H7 (cell line): Measurements from ENCODE around the gene GRB2. TPM values are rescaled to one million over a fixed set of nuclear protein-coding genes. Genes with fewer than 3 reads are reported as not detected.

ENCODE experiments used
- DNase-seq: peaks from one replicate; pipeline ENCODE4 v3.0.0; 2012
- H3K27me3 ChIP-seq: 2 replicates; pipeline ENCODE4 v1.6.0; 2011; ENCODE audit warnings: mild to moderate bottlenecking, low read length; ENCODE audit not compliant: control insufficient read depth, insufficient read depth
- H3K36me3 ChIP-seq: replicated peaks from 2 replicates; pipeline ENCODE4 v1.5.1; 2011; ENCODE audit warnings: low read length; ENCODE audit not compliant: control insufficient read depth, insufficient read depth
- H3K4me3 ChIP-seq: 2 replicates; pipeline ENCODE4 v1.5.1; 2011; ENCODE audit warnings: low read depth, mild to moderate bottlenecking, control low read depth, low read length, moderate library complexity; ENCODE audit not compliant: insufficient read depth
- total RNA-seq: library from RNA; depleted of rRNA; stranded (reverse); fragments of >200 nt; shearing (Covaris generic); gene quantifications from 2 replicates; pipeline ENCODE4 v1.2.3, GENCODE V29; 2014

Gene GRB2
- total RNA-seq, 1 experiment from 2014 or later, result 98.7 TPM

GRCh38 chr17:75344666-75345065 lies 60.8 kb downstream of the GRB2 start:
- Histone ChIP-seq H3K27me3 (no peaks in the 10 kb centered on the region), H3K4me3 (no peak overlapping the region), H3K36me3 (no peaks in the 10 kb centered on the region)
- DNase-seq, result peak; percentile 70

- Histone ChIP-seq H3K36me3 (no peaks in the 10 kb centered on the region), H3K4me3 (no peak overlapping the region), H3K27me3 (no peaks in the 10 kb centered on the region)
- DNase-seq, result no peak
These were observed 62.5 kb downstream of the GRB2 start for GRCh38 chr17:75342996-75343395.

GRCh38 chr17:75341784-75342486 lies 63.5 kb downstream of the GRB2 start:
- no peak overlapping the region for H3K4me3 ChIP-seq
- DNase-seq, result no peak
- no peaks in the 10 kb centered on the region for H3K36me3 ChIP-seq
- no peaks in the 10 kb centered on the region for H3K27me3 ChIP-seq

GRCh38 chr17:75340631-75341030 lies 64.8 kb downstream of the GRB2 start:
- Histone ChIP-seq H3K4me3 (no peak overlapping the region), H3K36me3 (no peaks in the 10 kb centered on the region)
- no peak for DNase-seq

GRCh38 chr17:75339971-75340370 lies 65.5 kb downstream of the GRB2 start:
- no peaks in the 10 kb centered on the region for H3K27me3 ChIP-seq
- no peaks in the 10 kb centered on the region for H3K36me3 ChIP-seq
- DNase-seq, result no peak

More at GRCh38 chr17:75340631-75341030, 64.8 kb downstream of the GRB2 start:
- no peaks in the 10 kb centered on the region for H3K27me3 ChIP-seq

GRCh38 chr17:75338335-75338734 lies 67.1 kb downstream of the GRB2 start:
- H3K4me3 ChIP-seq, result no peak overlapping the region
- no peaks in the 10 kb centered on the region for H3K36me3 ChIP-seq
- H3K27me3 ChIP-seq, result no peaks in the 10 kb centered on the region
- no peak for DNase-seq

More at GRCh38 chr17:75339971-75340370, 65.5 kb downstream of the GRB2 start:
- H3K4me3 ChIP-seq, result no peak overlapping the region

- no peak overlapping the region for H3K4me3 ChIP-seq
- no peaks in the 10 kb centered on the region for H3K27me3 ChIP-seq
- peak; percentile 21 for DNase-seq
- peaks cover 1% of the 10 kb centered on the region; the same call in 1 of the 2 replicates for H3K36me3 ChIP-seq
These were observed 70.2 kb downstream of the GRB2 start for GRCh38 chr17:75335315-75335714.

- Histone ChIP-seq H3K36me3 (peaks cover 1% of the 10 kb centered on the region; the same call in 1 of the 2 replicates), H3K4me3 (no peak overlapping the region), H3K27me3 (no peaks in the 10 kb centered on the region)
- no peak for DNase-seq
These were observed 70.8 kb downstream of the GRB2 start for GRCh38 chr17:75334723-75335122.

GRCh38 chr17:75331671-75332070 lies 73.8 kb downstream of the GRB2 start:
- DNase-seq, result peak; percentile 15
- Histone ChIP-seq H3K4me3 (no peak overlapping the region), H3K27me3 (no peaks in the 10 kb centered on the region), H3K36me3 (peaks cover 1% of the 10 kb centered on the region; the same call in 1 of the 2 replicates)

GRCh38 chr17:75327757-75328156 lies 77.7 kb downstream of the GRB2 start:
- Histone ChIP-seq H3K4me3 (no peak overlapping the region), H3K27me3 (no peaks in the 10 kb centered on the region), H3K36me3 (peaks cover 1% of the 10 kb centered on the region)
- no peak for DNase-seq

GRCh38 chr17:75326226-75326848 lies 79.1 kb downstream of the GRB2 start:
- no peak for DNase-seq
- Histone ChIP-seq H3K27me3 (no peaks in the 10 kb centered on the region), H3K4me3 (no peak overlapping the region), H3K36me3 (peaks cover 5% of the 10 kb centered on the region)

- H3K27me3 ChIP-seq, result no peaks in the 10 kb centered on the region
- no peak overlapping the region for H3K4me3 ChIP-seq
- DNase-seq, result peak; percentile 8
- peaks cover 5% of the 10 kb centered on the region for H3K36me3 ChIP-seq
These were observed 79.7 kb downstream of the GRB2 start for GRCh38 chr17:75325827-75326225.

- peaks cover 5% of the 10 kb centered on the region for H3K36me3 ChIP-seq
These were observed 80.1 kb downstream of the GRB2 start for GRCh38 chr17:75325348-75325747.

GRCh38 chr17:75321506-75321905 lies 84.0 kb downstream of the GRB2 start:
- Histone ChIP-seq H3K36me3 (peaks cover 5% of the 10 kb centered on the region), H3K27me3 (no peaks in the 10 kb centered on the region), H3K4me3 (no peak overlapping the region)
- no peak for DNase-seq

More at GRCh38 chr17:75325348-75325747, 80.1 kb downstream of the GRB2 start:
- DNase-seq, result peak; percentile 5
- H3K27me3 ChIP-seq, result no peaks in the 10 kb centered on the region
- H3K4me3 ChIP-seq, result no peak overlapping the region
